Mucosa of descending colon (tissue), 3 donors: ENCODE measurements around the gene SHANK3. TPM values are rescaled to one million over a fixed set of nuclear protein-coding genes. Genes with fewer than 3 reads are reported as not detected.

Source experiments
- ATAC-seq: fragments of 200-7000 bp; cut with Tn5 transposase; one replicate; pipeline ENCODE4 v1.9.1; 2020; ENCODE audit warnings: mild to moderate bottlenecking, moderate library complexity
- DNase-seq, 3 donors: peaks; one replicate each; pipeline ENCODE4 v3.0.0-alpha.2; 2020
- H3K36me3 ChIP-seq: fragments of 200-600 bp; one replicate; pipeline ENCODE4 v1.8.0; 2021; ENCODE audit warnings: low read depth, mild to moderate bottlenecking
- H3K4me1 ChIP-seq: fragments of 200-600 bp; one replicate; pipeline ENCODE4 v1.8.0; 2021; ENCODE audit warnings: low read depth, mild to moderate bottlenecking
- H3K4me3 ChIP-seq: fragments of 200-600 bp; one replicate; pipeline ENCODE4 v1.8.0; 2021; ENCODE audit warnings: mild to moderate bottlenecking
- H3K9me3 ChIP-seq: fragments of 200-600 bp; one replicate; pipeline ENCODE4 v1.8.0; 2021; ENCODE audit warnings: mild to moderate bottlenecking
- CTCF ChIP-seq: fragments of 200-600 bp; IDR thresholded peaks from one replicate; pipeline ENCODE4 v1.8.0; 2022; ENCODE audit warnings: antibody characterized with exemption, mild to moderate bottlenecking
- intact Hi-C, 2 donors: fragments of 100-400 bp; cut with DNase I in 1 of 2; cut with micrococcal nuclease in 1 of 2; formaldehyde crosslinking; loops; one replicate each; pipeline versions ENCODE4 v1.11.0 to v1.11.1; 2022; cut with DNase I, micrococcal nuclease
- total RNA-seq, 3 donors: library from RNA; stranded (reverse); fragmentation: NEBNext Ultra II Directional in 2 of 3; extraction: Animal tissue kit (Norgen Biotek cat#: 25700) in 2 of 3; gene quantifications; one replicate each; pipeline versions ENCODE4 v1.2.1 to v1.2.4, GENCODE V29; 2021 to 2023
- donor health status: DM: no; HTN: no; CAD: no; lungs with moderate emphysema.
- donor health status: DM: no; HTN: no; CAD: no.
- donor health status: DM: no; HTN: yes; CAD: no.

The SHANK3 gene
- total RNA-seq, 3 donors from 2014 or later: 3.9 to 14.2 (median 7.1) TPM

DNA sequence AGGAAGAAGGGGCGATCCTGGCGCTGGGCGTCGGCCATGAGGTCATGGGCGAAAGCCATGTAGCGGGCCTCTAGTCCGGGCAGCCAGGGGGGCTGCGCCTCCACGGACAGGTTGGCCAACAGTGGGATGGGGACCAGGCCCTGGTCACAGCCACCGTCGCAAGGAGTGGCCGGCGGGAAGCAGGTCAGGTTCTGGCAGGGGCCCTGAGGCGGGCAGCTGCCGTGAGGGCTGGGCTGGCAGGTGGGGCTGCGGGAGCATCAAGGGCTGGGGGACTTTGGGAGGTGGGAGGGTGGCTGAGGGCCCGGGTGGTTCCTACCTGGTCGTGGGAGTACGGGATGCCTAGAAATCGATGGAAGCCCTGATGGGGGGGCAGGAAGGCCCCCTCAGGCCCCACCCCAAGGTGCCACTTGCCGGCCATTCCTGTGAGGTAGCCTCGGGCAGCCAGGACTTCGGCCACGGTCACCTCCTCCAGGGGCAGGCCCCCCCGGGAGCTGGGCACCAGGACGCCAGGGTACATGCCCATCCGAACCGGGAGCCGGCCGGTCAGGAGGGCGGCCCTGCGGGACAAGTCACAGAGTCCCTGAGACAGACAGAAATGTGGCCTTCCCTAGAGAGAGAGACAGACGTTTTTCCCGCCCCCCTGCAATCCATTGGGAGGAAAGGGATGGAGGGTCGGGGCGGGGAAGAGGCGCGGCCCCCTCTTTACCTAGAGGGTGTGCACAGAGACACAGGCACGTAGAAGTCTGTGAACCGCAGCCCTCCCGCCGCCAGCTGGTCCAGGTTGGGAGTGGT lies 45.6 kb upstream of the SHANK3 start:
- ATAC-seq: peak; percentile 2

DNA sequence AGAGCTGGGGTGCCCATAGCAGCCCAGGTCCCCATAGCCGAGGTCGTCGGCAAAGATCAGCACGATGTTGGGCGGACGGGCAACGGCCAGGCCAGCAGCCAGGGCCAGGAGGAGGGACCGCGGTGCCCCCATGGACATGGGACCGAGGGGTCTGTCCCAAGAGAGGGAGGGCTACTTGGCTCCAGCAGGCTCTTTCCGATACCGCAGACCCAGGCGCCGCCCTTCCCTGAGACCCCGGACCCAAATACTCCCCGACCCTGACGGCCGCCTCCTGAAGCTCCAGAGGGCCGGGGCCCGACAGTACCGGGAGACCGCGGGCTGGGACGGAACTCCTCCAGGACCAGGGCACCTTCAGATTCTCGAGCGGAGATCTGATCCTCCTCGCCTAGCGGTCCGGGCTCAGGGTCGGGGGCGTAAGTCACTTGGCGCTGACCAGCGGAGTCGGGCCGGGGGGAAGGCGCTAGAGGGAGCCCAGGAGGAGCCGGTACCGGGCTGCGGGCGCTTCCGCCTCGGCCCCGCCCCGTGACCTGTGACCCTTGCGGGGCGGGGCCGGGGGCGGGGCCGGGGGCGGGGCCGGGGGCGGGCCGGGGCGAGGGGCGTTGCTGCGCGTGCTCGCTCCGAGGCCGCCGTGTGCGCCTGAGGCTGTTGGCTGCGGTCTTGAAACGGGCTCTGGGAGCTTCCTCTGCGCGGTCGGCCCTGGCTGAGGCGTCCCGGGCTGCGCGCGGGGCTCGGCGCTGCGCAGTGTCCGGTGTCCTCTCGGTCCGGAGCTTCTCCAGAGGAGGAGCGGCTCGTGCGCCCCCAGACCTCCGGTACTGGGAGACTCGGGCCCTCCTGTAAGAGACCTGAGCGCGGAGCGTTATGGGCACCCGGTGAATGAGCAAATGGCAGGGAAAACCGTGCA lies 44.7 kb upstream of the SHANK3 start, which contains the start of gene ARSA:
Gene ARSA (minus strand): TSS at position 511 of the 901 bp plus-strand sequence. CDS start 373 bp downstream, at position 138.
- ATAC-seq (peak; percentile 94), DNase-seq (peak; percentile 83 to 90 (median 87))
- H3K36me3 ChIP-seq: no peaks in the 10 kb centered on the region
- H3K4me3 ChIP-seq: peak within 1 kb of the TSS; percentile 70
- no peaks in the 10 kb centered on the region for H3K9me3 ChIP-seq
- intact Hi-C loops: no loop called here
- peak; percentile 33 for TF ChIP-seq CTCF
- H3K4me1 ChIP-seq: peaks cover 12% of the 10 kb centered on the region

More for the DNA sequence above, 45.6 kb upstream of the SHANK3 start:
- DNase-seq: peak in 2 of 3 donors; percentile 56 to 73
- H3K36me3 ChIP-seq: no peaks in the 10 kb centered on the region
- peaks cover 12% of the 10 kb centered on the region for H3K4me1 ChIP-seq
- no peaks in the 10 kb centered on the region for H3K9me3 ChIP-seq
- TF ChIP-seq CTCF: no peak
- intact Hi-C loops: no loop called here
- H3K4me3 ChIP-seq: peak overlapping the region; percentile 70

DNA sequence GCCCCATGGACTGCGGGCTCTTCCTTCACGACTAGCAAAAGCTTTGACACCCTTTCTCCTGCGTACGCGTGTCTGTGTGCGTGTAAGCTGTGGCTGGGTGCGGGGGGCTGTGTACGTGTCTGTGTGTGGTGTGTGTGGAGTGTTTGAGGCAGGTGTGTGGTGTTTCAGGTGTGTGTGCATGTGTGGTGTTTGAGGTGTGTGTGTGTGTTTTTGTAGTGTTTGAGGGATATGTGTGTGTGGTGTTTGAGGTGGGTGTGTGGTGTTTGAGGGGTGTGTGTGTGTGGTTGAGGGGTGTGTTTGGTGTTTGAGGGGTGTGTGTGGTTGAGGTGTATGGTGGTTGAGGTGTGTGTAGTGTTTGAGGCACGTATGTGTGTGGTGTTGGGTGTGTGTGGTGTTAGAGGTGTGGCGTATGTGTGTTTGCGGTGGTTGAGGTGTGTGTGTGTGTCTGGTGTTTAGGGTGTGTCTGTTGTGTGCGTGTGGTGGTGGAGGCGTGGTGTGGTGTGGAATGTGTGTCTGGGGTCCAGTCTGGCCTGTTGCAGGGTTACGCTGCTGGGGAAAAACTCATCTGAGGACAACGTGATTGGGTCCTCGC lies 44.0 kb upstream of the SHANK3 start:
- H3K9me3 ChIP-seq: no peaks in the 10 kb centered on the region
- intact Hi-C loops: no loop called here
- no peak for TF ChIP-seq CTCF
- peak; percentile 24 for ATAC-seq
- H3K4me3 ChIP-seq: peak overlapping the region; percentile 70
- no peaks in the 10 kb centered on the region for H3K36me3 ChIP-seq
- no peak for DNase-seq
- H3K4me1 ChIP-seq: peaks cover 8% of the 10 kb centered on the region

GRCh38 chr22:50630376-50630775 lies 42.2 kb upstream of the SHANK3 start:
- H3K4me1 ChIP-seq: peaks cover 8% of the 10 kb centered on the region
- intact Hi-C loops: no loop called here
- DNase-seq (no peak), ATAC-seq (no peak)
- no peaks in the 10 kb centered on the region for H3K36me3 ChIP-seq
- no peaks in the 10 kb centered on the region for H3K9me3 ChIP-seq
- H3K4me3 ChIP-seq: no peak overlapping the region
- TF ChIP-seq CTCF: no peak

DNA sequence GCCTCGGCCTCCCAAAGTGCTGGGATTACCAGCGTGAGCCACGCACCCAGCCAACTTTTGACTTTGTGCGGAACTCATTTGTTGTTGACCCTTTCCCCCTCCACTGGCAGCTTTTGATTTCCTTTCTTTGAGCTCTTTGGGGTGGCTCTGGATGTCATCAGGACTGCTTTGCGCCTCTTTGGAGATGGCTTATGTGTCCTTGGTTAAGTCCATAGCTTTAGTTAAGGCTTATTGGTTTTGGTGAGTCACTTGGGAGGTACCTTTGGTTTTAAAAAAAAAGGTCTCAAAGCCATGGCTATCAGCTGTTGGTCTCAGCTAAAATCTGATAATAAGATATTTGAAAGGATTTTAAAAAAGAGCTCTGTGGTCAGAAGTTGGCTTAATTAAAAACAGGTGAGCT lies 39.5 kb upstream of the SHANK3 start:
- Histone ChIP-seq H3K4me1 (no peaks in the 10 kb centered on the region), H3K36me3 (no peaks in the 10 kb centered on the region), H3K9me3 (no peaks in the 10 kb centered on the region), H3K4me3 (no peak overlapping the region)
- ATAC-seq: no peak
- intact Hi-C loops: no loop called here
- DNase-seq: no peak
- no peak for TF ChIP-seq CTCF
